Stimulated activated CD4-positive, alpha-beta T cell treated with anti-CD3 and anti-CD28 coated beads, Interleukin-15, amount 100 ng/mL, for 48 hours (primary cell): Measurements from ENCODE around the gene SDHAF3.
"Not testable (repeated sequence)": the region's sequence is repeated elsewhere in the genome, so short reads cannot be mapped to it uniquely, and the experiment has no call there.

Source experiments
- DNase-seq, 2 donors: peaks; one replicate each; pipeline ENCODE4 v3.0.0-alpha.2; 2020; ENCODE audit warnings: low read depth in 2 of 2

Gene SDHAF3

GRCh38 chr7:97117372-97118188 lies at the start of gene SDHAF3:
TSS of gene SDHAF3 (plus strand) at chr7:97117698. CDS start at chr7:97117724, 26 bp downstream.
- DNase-seq = peak; percentile 96 to 97

- not testable (repeated sequence) for DNase-seq
Measured at GRCh38 chr7:97072025-97072424, 45.5 kb upstream of the SDHAF3 start.

GRCh38 chr7:97075928-97076327 lies 41.6 kb upstream of the SDHAF3 start:
- DNase-seq = no peak

- DNase-seq = no peak
Measured at GRCh38 chr7:97078023-97078969, 39.2 kb upstream of the SDHAF3 start.

- DNase-seq = no peak
Measured at GRCh38 chr7:97079300-97079699, 38.2 kb upstream of the SDHAF3 start.

- DNase-seq = no peak
Measured at GRCh38 chr7:97081521-97082300, 35.8 kb upstream of the SDHAF3 start.

- DNase-seq = no peak
Measured at GRCh38 chr7:97088364-97088763, 29.1 kb upstream of the SDHAF3 start.

GRCh38 chr7:97089771-97090170 lies 27.7 kb upstream of the SDHAF3 start:
- DNase-seq = no peak

- no peak for DNase-seq
Measured at GRCh38 chr7:97090761-97091353, 26.6 kb upstream of the SDHAF3 start.

GRCh38 chr7:97094284-97094930 lies 23.1 kb upstream of the SDHAF3 start:
- no peak for DNase-seq

GRCh38 chr7:97096037-97096436 lies 21.5 kb upstream of the SDHAF3 start:
- no peak for DNase-seq

GRCh38 chr7:97096661-97097060 lies 20.8 kb upstream of the SDHAF3 start:
- DNase-seq = no peak

- DNase-seq = peak; percentile 30 to 58
Measured at GRCh38 chr7:97104719-97105238, 12.7 kb upstream of the SDHAF3 start.

- DNase-seq = no peak
Measured at GRCh38 chr7:97107192-97107800, 10.2 kb upstream of the SDHAF3 start.

GRCh38 chr7:97116308-97116707 lies 1.2 kb upstream of the SDHAF3 start:
- DNase-seq = no peak

GRCh38 chr7:97117035-97117371 lies 495 bp upstream of the SDHAF3 start:
- DNase-seq = no peak

- no peak for DNase-seq
Measured at GRCh38 chr7:97118306-97118917, 914 bp downstream of the SDHAF3 start.

- DNase-seq = no peak
Measured at GRCh38 chr7:97119747-97120146, 2.2 kb downstream of the SDHAF3 start.

- DNase-seq = no peak
Measured at GRCh38 chr7:97120713-97121457, 3.4 kb downstream of the SDHAF3 start.
